WTC11 (cell line): ENCODE measurements around the gene ELP5. TPM values are rescaled to one million over a fixed set of nuclear protein-coding genes. Genes with fewer than 3 reads are reported as not detected.

ENCODE experiments used
- ATAC-seq: fragments of 200-7000 bp; cut with Tn5 transposase; 2 replicates; pipeline ENCODE4 v1.10.0; 2021; ENCODE audit warnings: mild to moderate bottlenecking, moderate library complexity
- CTCF ChIA-PET: fragments of 300-600 bp; sonication (Branson Sonifier 250); formaldehyde crosslinking; loops from one replicate; lab custom pipeline; 2021; ENCODE audit warnings: antibody characterized with exemption; lab: Charles Lee
- POLR2A ChIA-PET: fragments of 350-600 bp; sonication (Branson Sonifier 250); formaldehyde crosslinking; loops from one replicate; lab custom pipeline; 2021; ENCODE audit warnings: antibody characterized with exemption; lab: Charles Lee
- DNase-seq: peaks from one replicate; pipeline ENCODE4 v3.0.0; 2021; ENCODE audit warnings: low spot score
- H3K27ac Mint-ChIP-seq: 2 replicates; pipeline ENCODE4 v1.8.0; 2021; ENCODE audit warnings: mixed read lengths
- H3K27me3 Mint-ChIP-seq: 2 replicates; pipeline ENCODE4 v1.8.0; 2021; ENCODE audit warnings: low read depth, mild to moderate bottlenecking, moderate library complexity, mixed read lengths
- H3K36me3 Mint-ChIP-seq: 2 replicates; pipeline ENCODE4 v1.8.0; 2021; ENCODE audit warnings: mixed read lengths
- H3K4me1 Mint-ChIP-seq: 2 replicates; pipeline ENCODE4 v1.8.0; 2022; ENCODE audit warnings: mixed read lengths
- H3K4me3 Mint-ChIP-seq: 2 replicates; pipeline ENCODE4 v1.8.0; 2021; ENCODE audit warnings: mild to moderate bottlenecking, moderate library complexity, mixed read lengths
- H3K9me3 Mint-ChIP-seq: 2 replicates; pipeline ENCODE4 v1.8.0; 2021; ENCODE audit warnings: mixed read lengths
- ETV6 ChIP-seq: sonication (generic); formaldehyde crosslinking; IDR thresholded peaks from 2 replicates; pipeline ENCODE4 v1.8.1; 2022; ENCODE audit warnings: mild to moderate bottlenecking, missing genetic modification reagents
- NFATC4 ChIP-seq: fragments of 250-450 bp; sonication (Bioruptor Pico); IDR thresholded peaks from 2 replicates; pipeline ENCODE4 v1.9.0; 2021; ENCODE audit warnings: mild to moderate bottlenecking
- NR2C2 ChIP-seq: sonication (generic); formaldehyde crosslinking; IDR thresholded peaks from 2 replicates; pipeline ENCODE4 v1.8.0; 2022; ENCODE audit warnings: mild to moderate bottlenecking, missing genetic modification reagents
- NR3C1 ChIP-seq: sonication (generic); formaldehyde crosslinking; conservative IDR thresholded peaks from 2 replicates; pipeline ENCODE4 v1.8.1; 2023; ENCODE audit warnings: low read depth, mild to moderate bottlenecking, missing genetic modification reagents
- ZNF671 ChIP-seq: fragments of 250-450 bp; sonication (Bioruptor Pico); IDR thresholded peaks from 2 replicates; pipeline ENCODE4 v1.8.0; 2021; ENCODE audit warnings: mild to moderate bottlenecking
- total RNA-seq: library from RNA; stranded (reverse); gene quantifications from 3 replicates; pipeline ENCODE4 v1.2.3, GENCODE V29; 2021
- TF ChIP-seq, protein P1 (sequence below): fragments of 250-450 bp; sonication (Bioruptor Pico); IDR thresholded peaks from 2 replicates; pipeline ENCODE4 v1.9.0; 2021; ENCODE audit warnings: mild to moderate bottlenecking, borderline replicate concordance
- TF ChIP-seq, protein P2 (sequence below): sonication (generic); formaldehyde crosslinking; IDR thresholded peaks from 2 replicates; pipeline ENCODE4 v1.8.0; 2022; ENCODE audit warnings: missing genetic modification reagents
- TF ChIP-seq, protein P3 (sequence below): sonication (generic); formaldehyde crosslinking; IDR thresholded peaks from 2 replicates; pipeline ENCODE4 v1.8.1; 2022; ENCODE audit warnings: mild to moderate bottlenecking, missing genetic modification reagents, moderate library complexity, borderline replicate concordance
- TF ChIP-seq, protein P4 (sequence below): sonication (generic); formaldehyde crosslinking; IDR thresholded peaks from 2 replicates; pipeline ENCODE4 v1.8.1; 2022; ENCODE audit warnings: missing genetic modification reagents, borderline replicate concordance
- TF ChIP-seq, protein P5 (sequence below): sonication (generic); formaldehyde crosslinking; IDR thresholded peaks from 2 replicates; pipeline ENCODE4 v1.8.1; 2023; ENCODE audit warnings: mild to moderate bottlenecking, missing genetic modification reagents, borderline replicate concordance

The ELP5 gene
- total RNA-seq, 1 experiment from 2014 or later, result 101 TPM

DNA sequence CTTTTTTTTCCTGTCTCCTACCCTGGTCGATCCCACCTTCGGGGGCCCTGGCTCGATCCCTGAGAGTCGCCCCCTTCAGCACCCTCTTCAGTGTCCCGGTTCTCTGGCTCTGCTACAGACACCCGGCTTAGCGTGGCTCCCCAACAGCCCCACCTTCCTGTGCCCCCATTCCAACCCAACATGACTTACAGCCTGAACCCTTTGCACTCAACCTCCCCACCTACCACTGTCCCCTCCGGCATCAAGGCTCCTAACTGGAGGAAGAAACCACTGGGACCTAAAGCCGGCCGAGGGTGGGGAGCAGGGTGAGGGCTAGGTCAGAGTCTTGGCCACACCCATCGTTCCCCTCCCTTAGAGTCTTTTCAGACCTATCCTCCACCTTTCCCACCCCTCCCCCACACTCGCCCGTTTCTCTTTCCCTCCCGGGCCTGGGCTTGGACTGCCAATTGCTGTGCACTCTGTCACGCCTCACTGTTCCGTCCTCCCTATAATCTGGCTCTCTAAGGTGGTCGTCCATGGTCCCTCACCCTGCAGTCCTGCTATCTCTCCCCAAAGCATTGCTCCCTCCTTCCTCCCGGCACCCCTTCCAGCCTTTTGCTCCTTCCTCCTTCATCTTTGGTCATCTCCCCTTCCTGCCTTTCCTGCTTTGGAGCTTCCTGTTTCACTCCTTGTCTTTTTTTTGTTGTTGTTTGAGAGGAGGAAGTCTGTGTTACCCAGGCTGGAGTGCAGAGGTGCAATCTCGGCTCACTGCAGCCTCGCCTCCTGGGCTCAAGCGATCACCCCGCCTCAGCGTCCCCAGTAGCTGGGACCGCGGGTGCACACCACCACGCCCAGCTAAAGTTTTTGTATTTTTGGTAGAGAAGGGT lies 11.2 kb downstream of the ELP5 start (continued):
- TF ChIP-seq, protein P1, sequence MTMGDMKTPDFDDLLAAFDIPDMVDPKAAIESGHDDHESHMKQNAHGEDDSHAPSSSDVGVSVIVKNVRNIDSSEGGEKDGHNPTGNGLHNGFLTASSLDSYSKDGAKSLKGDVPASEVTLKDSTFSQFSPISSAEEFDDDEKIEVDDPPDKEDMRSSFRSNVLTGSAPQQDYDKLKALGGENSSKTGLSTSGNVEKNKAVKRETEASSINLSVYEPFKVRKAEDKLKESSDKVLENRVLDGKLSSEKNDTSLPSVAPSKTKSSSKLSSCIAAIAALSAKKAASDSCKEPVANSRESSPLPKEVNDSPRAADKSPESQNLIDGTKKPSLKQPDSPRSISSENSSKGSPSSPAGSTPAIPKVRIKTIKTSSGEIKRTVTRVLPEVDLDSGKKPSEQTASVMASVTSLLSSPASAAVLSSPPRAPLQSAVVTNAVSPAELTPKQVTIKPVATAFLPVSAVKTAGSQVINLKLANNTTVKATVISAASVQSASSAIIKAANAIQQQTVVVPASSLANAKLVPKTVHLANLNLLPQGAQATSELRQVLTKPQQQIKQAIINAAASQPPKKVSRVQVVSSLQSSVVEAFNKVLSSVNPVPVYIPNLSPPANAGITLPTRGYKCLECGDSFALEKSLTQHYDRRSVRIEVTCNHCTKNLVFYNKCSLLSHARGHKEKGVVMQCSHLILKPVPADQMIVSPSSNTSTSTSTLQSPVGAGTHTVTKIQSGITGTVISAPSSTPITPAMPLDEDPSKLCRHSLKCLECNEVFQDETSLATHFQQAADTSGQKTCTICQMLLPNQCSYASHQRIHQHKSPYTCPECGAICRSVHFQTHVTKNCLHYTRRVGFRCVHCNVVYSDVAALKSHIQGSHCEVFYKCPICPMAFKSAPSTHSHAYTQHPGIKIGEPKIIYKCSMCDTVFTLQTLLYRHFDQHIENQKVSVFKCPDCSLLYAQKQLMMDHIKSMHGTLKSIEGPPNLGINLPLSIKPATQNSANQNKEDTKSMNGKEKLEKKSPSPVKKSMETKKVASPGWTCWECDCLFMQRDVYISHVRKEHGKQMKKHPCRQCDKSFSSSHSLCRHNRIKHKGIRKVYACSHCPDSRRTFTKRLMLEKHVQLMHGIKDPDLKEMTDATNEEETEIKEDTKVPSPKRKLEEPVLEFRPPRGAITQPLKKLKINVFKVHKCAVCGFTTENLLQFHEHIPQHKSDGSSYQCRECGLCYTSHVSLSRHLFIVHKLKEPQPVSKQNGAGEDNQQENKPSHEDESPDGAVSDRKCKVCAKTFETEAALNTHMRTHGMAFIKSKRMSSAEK (CRISPR knock-in tag), result no peak
- peak; percentile 58; the same call in 1 of the 2 replicates for TF ChIP-seq ETV6 (CRISPR knock-in tag)
- no peak for TF ChIP-seq NFATC4 (CRISPR knock-in tag)
- TF ChIP-seq, protein P2, sequence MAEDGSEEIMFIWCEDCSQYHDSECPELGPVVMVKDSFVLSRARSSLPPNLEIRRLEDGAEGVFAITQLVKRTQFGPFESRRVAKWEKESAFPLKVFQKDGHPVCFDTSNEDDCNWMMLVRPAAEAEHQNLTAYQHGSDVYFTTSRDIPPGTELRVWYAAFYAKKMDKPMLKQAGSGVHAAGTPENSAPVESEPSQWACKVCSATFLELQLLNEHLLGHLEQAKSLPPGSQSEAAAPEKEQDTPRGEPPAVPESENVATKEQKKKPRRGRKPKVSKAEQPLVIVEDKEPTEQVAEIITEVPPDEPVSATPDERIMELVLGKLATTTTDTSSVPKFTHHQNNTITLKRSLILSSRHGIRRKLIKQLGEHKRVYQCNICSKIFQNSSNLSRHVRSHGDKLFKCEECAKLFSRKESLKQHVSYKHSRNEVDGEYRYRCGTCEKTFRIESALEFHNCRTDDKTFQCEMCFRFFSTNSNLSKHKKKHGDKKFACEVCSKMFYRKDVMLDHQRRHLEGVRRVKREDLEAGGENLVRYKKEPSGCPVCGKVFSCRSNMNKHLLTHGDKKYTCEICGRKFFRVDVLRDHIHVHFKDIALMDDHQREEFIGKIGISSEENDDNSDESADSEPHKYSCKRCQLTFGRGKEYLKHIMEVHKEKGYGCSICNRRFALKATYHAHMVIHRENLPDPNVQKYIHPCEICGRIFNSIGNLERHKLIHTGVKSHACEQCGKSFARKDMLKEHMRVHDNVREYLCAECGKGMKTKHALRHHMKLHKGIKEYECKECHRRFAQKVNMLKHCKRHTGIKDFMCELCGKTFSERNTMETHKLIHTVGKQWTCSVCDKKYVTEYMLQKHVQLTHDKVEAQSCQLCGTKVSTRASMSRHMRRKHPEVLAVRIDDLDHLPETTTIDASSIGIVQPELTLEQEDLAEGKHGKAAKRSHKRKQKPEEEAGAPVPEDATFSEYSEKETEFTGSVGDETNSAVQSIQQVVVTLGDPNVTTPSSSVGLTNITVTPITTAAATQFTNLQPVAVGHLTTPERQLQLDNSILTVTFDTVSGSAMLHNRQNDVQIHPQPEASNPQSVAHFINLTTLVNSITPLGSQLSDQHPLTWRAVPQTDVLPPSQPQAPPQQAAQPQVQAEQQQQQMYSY (CRISPR knock-in tag), result peak; percentile 36; the same call in 1 of the 2 replicates

DNA sequence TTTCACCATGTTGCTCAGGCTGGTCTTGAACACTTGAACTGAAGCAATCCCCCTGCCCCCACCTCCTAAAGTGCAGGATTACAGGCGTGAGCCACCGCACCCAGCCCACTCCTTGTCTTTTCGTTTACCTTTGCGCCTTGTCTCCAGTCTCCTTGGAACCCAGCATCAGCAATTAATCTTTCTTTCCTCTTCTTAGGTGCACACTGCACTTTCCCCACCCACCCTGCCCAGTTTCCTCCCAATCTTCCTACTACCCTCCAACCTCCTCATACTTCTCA lies 11.7 kb downstream of the ELP5 start:
- Mint-ChIP-seq H3K4me3 (peak overlapping the region; percentile 98), H3K4me1 (peaks cover 26% of the 10 kb centered on the region), H3K9me3 (no peaks in the 10 kb centered on the region), H3K27me3 (no peaks in the 10 kb centered on the region), H3K27ac (peak overlapping the region; percentile 100), H3K36me3 (peaks cover 5% of the 10 kb centered on the region)
- ChIA-PET CTCF (interaction anchor here (0.8 to 4.8 kb wide), 4 partner anchors 18 to 93 kb away, joined by 3 to 23 read pairs (median 6); partner anchors contain the start of gene SLC2A4), POLR2A (interaction anchor here (0.7 to 1.3 kb wide), 4 partner anchors 17 to 65 kb away, joined by 3 read pairs; partner anchors contain the start of genes ACADVL, DLG4, GABARAP and NEURL4)
- no peak for DNase-seq
- no peak for ATAC-seq
- TF ChIP-seq, protein P3, sequence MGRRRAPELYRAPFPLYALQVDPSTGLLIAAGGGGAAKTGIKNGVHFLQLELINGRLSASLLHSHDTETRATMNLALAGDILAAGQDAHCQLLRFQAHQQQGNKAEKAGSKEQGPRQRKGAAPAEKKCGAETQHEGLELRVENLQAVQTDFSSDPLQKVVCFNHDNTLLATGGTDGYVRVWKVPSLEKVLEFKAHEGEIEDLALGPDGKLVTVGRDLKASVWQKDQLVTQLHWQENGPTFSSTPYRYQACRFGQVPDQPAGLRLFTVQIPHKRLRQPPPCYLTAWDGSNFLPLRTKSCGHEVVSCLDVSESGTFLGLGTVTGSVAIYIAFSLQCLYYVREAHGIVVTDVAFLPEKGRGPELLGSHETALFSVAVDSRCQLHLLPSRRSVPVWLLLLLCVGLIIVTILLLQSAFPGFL (CRISPR knock-in tag), result no peak
- TF ChIP-seq, protein P4, sequence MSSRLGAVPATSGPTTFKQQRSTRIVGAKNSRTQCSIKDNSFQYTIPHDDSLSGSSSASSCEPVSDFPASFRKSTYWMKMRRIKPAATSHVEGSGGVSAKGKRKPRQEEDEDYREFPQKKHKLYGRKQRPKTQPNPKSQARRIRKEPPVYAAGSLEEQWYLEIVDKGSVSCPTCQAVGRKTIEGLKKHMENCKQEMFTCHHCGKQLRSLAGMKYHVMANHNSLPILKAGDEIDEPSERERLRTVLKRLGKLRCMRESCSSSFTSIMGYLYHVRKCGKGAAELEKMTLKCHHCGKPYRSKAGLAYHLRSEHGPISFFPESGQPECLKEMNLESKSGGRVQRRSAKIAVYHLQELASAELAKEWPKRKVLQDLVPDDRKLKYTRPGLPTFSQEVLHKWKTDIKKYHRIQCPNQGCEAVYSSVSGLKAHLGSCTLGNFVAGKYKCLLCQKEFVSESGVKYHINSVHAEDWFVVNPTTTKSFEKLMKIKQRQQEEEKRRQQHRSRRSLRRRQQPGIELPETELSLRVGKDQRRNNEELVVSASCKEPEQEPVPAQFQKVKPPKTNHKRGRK (CRISPR knock-in tag), result no peak
- TF ChIP-seq NR3C1 (CRISPR knock-in tag) (no peak), ZNF671 (CRISPR knock-in tag) (no peak), NR2C2 (CRISPR knock-in tag) (no peak)
- TF ChIP-seq, protein P2 (CRISPR knock-in tag), result no peak
- TF ChIP-seq, protein P5, sequence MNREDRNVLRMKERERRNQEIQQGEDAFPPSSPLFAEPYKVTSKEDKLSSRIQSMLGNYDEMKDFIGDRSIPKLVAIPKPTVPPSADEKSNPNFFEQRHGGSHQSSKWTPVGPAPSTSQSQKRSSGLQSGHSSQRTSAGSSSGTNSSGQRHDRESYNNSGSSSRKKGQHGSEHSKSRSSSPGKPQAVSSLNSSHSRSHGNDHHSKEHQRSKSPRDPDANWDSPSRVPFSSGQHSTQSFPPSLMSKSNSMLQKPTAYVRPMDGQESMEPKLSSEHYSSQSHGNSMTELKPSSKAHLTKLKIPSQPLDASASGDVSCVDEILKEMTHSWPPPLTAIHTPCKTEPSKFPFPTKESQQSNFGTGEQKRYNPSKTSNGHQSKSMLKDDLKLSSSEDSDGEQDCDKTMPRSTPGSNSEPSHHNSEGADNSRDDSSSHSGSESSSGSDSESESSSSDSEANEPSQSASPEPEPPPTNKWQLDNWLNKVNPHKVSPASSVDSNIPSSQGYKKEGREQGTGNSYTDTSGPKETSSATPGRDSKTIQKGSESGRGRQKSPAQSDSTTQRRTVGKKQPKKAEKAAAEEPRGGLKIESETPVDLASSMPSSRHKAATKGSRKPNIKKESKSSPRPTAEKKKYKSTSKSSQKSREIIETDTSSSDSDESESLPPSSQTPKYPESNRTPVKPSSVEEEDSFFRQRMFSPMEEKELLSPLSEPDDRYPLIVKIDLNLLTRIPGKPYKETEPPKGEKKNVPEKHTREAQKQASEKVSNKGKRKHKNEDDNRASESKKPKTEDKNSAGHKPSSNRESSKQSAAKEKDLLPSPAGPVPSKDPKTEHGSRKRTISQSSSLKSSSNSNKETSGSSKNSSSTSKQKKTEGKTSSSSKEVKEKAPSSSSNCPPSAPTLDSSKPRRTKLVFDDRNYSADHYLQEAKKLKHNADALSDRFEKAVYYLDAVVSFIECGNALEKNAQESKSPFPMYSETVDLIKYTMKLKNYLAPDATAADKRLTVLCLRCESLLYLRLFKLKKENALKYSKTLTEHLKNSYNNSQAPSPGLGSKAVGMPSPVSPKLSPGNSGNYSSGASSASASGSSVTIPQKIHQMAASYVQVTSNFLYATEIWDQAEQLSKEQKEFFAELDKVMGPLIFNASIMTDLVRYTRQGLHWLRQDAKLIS (CRISPR knock-in tag), result no peak
